HG03439 (cell line): Measurements from ENCODE around the gene SCGB3A2.
A peak's percentile ranks its signal among the peaks of the same experiment; 100 is the strongest.

Experiments used
- ATAC-seq: cut with Tn5 transposase; IDR thresholded peaks from one replicate; pipeline ENCODE4 v1.9.1; 2021; ENCODE audit warnings: mild to moderate bottlenecking, moderate library complexity; ENCODE audit not compliant: unreplicated experiment

Gene SCGB3A2, protein sequence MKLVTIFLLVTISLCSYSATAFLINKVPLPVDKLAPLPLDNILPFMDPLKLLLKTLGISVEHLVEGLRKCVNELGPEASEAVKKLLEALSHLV

DNA sequence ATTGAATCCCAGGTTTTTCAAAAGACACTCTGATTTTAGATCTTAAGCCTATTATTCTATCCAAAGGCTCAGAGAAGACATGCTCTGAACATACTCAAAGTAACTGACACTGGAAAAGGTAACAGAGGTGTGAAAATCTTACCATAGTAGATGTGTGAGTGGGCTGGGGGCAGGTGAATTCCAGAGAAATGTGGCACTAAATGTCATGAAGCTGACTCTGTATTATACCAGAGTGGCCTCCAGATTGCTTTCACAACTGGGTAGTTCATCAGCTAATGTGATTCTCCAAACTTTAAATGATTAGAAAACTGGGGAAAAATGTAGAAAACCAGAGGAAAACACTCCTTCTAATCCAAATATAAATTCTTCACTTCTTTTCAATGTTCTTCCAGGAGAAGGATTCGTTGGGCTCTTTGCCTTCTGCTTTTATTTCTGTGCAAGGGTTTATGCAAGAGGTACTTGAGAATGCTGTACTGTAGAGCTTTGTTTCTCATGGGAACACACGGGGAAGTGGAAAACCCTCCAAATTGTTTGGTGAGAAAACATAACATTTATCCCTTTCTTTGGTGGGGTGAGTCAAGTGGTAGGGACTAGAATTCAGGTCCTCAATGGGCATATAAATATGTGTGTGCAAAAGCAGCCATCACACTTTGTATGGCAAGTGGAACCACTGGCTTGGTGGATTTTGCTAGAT, at the start of gene SCGB3A2:
TSS of gene SCGB3A2 (plus strand) at position 646 of the 694 bp plus-strand sequence. CDS start 93 bp downstream, outside the sequence.
- ATAC-seq: no peak

DNA sequence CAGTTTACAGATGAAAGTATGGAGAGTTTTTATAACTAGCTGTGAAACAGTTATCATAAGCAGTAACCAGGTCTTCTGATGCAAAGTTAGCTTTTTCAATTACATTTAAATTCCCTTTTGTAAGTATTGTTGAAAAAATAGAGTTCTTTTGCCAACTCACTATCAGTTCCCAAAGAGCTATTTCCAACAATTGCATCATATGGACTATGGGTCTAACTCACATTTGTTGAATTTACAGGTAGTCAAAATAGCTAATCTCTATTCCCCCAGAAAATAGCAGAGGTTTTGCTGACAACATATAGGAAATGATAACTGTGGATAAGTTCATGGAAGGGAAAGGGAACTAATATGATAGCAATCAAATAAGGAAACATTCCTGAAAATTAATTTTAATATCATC, 48.5 kb upstream of the SCGB3A2 start:
- ATAC-seq: no peak

DNA sequence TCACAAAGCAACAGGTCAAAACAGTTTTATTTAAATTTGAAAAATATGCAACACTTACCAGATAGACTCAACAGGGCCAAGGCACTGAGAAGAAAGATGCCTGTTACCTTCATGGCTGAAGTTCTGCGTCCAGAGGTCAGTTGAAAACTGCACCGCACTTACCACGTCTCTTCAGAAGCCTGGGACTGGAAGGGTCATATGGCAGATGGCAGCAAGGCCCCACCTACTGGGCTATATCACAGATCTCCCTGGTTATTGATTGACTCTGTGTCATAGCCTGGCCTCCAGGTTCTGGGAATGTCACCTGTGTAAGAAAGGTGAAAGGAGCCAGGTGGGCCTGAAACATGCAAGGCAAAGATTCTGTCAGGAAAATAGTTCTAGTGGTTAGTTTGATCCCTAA, 47.0 kb upstream of the SCGB3A2 start, which contains the start of gene SPINK1:
TSS of gene SPINK1 (minus strand) at position 207 of the 400 bp plus-strand sequence. CDS start at position 113, 94 bp downstream.
- no peak for ATAC-seq

DNA sequence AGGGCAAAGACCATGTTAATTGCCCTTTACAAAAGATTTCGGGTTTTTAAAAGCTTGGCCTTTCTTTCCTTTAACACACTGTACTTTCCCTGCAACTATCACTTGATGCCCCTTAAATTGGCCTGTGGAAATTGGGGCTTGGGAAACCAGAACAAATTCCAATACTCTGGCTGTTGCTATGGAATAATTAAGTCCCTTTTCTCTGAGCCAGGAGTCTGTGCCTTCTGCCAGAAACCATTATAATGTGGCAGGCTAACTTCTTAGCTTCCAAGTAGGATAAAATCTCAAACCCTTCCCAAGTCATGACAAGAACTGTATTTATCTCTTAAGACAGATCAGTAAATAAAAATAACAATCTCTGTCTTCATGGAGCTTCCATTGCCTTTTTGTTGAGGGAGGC, 46.0 kb upstream of the SCGB3A2 start:
- ATAC-seq: no peak

DNA sequence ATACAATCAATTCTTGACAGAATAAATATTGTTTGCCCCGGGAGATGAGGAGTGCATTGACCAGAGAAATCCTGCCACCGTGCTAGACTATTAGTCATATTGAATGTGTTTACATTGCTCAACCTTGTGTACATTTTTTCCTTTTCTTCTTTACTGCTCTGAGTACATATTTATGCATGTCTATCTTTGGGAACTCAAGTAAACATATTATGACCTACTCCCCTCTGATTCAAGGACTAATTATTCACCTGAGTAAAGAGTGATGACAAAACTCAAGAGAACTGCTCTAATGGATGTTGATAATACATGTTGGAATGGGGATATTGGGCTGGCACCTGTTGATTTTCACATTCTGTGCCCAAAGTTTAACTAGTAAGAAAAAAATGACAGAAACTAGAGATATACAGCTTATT, 43.1 kb upstream of the SCGB3A2 start:
- ATAC-seq: no peak

DNA sequence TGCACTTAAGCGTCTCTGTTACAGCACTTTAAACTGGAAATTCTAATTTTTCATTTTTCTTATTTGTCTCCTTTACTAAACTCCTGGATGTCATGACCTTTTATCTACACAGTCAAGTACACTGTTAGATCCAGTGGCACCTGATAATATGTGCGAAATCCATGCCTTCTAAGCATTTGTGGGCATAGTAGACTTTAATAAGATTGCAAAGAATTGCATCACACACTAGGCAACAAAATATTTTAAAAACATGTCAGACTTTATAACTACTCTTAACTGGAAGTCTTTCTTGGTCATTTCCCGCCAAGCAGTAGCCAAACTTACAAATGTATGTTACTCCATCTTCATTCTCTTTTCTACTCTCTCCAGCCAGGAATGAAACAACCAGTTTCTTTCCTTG, 42.1 kb upstream of the SCGB3A2 start:
- ATAC-seq: no peak

DNA sequence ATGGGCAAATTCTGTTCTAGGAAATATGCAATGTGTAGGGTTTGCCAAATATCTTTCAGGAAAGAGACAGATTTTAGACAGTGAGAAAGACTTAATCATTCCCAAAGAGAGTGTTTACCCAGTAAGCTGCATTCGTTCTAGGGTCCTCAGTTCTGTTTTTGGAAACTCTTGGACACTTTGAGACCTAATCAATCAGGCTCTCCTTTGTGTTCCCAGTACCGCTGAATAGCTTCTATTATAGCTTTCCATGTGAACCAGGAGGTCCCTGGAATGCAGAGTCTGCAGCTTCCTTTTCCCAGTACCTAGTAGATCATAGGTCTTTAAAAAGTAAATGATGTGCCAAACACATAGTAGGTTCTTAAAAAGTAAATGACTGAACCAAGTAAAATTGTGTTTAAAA, 35.6 kb upstream of the SCGB3A2 start:
- ATAC-seq: no peak

DNA sequence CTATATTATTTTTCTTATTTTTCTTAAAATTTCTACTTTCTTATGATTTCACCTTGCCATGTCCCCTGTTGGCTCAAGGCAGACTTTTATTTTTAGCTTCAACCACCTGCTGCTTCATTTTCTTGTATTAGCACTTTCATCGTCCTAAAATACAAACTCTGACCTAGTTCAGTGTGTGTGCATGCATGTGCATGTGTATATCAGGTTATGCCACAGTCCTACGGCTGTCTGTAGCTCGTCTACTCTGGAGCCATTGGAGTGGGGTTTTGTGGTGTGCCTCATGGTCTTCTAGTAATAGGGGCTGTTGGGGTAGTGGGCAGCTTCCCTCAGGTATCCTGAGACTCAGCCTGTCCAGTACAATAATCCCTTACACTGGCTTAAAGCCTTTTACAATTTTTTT, 33.7 kb upstream of the SCGB3A2 start:
- ATAC-seq: no peak

DNA sequence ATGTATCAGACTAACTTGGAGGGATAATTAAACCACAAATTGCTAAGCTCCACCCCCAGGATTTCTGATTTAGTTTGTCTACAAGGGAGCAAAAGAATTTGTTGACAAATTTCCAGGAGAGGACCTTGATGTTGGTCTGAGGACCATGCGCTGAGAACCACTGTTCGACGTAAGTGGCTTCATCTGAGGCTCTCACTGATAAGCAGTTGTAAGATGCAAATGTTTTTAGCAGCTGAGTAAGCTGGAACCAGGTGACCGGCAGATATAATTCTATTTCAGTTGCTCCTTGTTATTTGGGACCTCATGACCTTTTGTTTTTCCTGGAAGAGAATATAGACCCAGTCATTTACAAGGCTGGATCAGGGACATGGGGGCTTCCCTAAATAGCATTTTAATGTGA, 32.9 kb upstream of the SCGB3A2 start:
- no peak for ATAC-seq

DNA sequence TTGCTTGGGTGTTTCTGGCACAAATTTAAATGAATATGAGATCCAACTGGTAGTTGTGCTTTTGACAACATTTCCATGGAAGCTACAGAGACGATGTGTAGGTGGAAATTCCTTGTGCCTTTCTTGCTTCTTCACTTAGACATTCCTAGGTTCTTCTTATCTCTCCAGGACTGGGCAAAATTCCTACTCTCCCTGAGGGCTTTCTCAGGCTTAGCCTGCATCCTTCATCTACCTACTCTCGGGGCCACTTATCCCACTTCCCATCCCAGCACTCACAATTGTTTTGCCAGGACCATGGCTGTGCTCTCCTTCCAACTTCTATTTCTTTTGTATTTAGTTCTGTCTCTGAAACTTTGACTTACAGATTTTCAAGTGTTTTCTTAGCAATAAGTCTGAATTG, 29.3 kb upstream of the SCGB3A2 start:
- no peak for ATAC-seq

DNA sequence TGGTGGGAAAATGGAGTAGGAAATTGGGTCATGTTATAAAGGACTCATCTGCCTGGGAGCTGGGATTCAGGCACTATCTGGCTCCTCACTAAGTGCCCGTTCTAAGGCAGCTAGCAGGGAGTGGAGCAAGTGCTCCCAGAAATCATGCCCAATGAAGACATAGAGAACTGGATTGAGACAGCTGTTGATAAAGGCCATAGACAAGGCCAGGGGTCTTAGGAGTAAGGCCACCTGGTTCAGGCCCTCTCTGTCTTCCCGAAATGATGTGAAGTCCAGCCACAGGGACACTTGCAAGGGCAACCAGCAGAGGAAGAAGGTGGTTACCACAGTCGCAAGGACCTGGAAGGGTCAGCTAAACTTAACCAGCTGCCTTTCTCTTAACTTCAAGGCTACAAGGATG, 26.9 kb upstream of the SCGB3A2 start:
- no peak for ATAC-seq

DNA sequence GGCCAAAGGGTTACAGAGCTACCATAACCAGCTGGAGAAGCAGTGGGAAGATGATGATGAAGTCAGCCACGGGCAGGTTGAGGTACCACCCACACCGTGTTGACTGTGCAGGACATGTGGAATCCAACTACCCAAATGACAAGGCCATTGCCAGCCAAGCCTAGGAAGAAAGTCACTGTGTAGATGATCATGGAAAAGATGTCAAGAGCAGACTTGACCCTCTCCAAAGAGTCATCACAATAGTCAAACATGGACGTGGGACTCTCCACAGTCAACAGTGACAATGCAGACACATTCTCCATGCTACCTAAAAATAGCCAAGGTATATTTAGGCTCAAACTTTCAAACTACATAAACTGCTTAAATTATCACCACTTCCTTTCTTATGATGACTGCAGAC, 26.1 kb upstream of the SCGB3A2 start:
- ATAC-seq: no peak

DNA sequence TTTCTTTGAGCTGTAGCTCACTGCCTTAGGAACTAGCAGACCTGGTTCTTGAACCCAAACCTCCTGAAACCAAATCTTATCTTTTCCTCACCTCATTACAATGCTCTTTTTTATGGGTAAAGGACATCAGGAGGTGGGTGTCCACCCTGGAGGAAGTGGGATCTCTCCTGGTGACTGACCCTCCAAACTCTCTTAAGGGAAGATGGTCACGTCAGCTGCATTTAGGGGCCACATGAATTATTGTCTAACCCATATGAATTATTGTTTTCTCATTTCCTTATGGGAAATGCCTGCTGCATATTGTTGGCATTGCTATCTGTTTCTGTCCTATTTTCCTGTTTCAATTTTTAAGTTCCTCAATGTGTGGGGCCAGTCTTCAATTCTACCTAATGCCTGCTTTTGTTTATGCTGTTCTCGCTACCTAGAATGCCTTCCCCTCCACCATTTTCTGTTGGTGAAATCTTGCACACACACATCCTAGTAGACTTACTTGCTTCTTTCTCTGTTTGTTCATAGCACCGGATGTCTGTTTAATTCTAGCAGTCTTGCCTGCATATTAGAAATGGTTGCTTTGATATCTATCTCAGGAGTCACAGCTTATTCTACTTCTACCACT, 25.0 kb upstream of the SCGB3A2 start:
- no peak for ATAC-seq

DNA sequence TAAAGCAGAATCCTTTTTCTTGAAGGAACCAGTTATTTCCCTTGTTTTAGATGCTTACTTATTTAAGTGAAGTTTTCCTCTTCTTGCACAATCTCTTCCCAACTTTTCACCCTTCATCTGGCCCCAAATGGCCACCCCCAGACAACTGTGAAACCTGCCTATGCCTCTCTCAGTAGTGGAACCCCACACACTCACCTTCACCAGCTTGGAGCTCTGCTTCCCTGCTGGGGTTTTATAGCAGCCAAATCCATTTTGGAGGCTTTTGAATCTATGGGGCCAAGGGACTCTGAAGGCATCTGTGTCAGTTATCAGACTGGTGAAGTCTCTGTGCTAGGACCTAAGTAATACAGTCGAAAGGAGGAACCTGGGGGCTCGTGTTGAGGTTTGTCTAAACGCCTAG, 24.2 kb upstream of the SCGB3A2 start:
- ATAC-seq: no peak

DNA sequence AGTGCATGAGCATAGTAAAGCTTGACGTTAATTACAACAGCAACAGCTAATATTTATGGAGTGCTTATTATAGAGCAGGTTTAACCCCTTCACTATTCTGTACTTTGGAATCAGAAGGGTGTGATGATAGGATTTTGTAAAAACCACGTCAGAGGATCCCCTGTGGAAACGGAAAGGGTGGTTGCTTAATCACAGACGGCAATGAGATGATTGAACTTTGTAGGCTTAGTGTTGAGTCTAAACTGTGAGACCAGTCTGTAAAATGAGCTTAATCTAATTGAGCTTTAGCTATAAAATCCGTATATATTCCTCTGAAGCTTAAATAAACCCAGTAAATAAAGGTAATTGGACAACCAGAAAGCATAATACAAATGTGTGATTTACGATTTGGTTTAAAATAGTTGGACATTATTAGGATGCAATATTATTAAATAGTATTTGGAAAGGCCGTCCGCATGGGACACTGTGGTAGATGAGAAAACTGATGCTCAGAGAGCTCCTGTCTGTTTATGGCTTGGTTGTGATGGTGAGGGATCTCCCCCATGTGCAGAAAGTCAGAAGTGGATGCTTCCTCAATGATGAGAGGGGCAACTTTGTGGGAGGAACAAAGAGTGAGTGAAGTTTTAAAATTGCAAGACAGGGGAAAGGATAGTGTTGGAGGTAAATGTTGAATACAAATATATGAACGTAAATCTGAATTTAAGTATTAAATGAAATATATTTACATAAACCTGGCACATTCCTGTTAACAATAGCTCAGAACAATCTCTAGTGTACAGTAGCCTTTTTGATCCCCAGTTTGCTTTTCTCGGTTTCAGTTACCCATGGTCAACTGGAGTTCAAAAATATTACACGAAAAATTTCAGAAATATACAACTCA, 23.4 kb upstream of the SCGB3A2 start:
- no peak for ATAC-seq

DNA sequence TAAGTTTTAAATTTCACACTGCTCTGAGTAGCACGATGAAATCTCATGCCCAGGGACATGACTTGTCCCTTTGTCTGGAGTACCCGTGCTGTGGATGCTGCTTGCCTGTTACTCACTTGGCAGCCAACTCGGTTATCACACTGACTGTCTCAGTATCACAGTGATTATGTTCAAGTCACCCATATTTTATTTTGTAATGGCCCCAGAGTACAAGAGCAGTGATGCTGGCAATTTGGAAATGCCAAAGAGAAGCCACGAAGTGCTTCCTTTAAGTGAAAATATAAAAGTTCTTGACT, 22.8 kb upstream of the SCGB3A2 start:
- ATAC-seq: no peak

DNA sequence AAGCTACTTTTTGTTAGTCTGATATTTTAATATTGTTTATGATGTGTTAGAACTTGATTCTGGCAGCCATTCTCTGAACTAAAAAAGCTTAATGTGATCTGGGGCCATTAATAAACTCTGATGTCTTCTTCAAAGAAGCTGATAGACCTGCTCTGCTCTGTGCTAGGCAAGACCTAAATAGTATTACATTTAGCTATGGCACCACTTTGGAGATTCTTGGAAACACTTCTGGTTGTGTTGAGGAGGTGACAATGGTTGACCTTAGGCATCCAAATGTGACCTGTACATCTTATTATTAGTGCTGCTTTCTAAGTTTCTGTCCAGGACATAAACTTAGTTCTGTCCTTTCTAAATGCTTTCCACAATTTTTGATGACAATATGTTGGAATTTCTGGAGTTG, 21.7 kb upstream of the SCGB3A2 start:
- no peak for ATAC-seq

DNA sequence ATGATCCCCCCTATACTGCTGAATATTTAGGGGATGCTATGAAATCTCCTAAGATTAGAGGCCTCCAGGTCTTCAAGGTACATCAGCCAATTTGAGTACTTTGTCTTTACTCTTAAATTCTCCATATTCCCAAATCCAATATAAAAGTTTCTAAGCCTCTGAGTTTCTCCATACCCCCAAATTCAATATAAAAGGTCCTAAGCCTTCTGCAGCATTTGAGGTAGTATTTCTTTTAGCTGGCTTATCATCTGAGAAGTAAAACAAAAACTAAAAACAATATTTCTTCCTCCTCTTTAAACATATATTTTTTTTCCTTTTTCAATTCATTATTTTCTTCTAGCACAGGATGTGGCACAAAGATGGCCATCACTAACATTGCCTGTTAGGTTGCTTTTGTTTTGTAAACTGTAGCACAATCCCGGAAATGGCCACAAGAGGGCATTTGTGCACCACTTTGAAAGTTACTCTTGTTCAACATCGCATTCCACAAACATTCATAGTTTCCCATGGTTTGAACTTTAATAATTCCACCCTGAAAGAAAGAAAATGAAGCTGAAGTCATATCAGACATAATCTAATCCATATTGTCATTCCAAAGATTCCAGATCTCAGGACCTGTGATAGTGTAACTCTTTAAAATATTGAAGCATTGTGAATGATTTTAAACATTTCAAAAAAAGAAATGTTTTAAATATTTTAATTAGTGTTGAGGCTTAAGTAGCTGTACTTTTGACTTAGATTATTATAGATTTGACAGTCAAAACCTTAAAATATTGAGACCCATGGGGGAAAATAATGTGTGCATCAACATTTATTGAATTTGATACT, 21.0 kb upstream of the SCGB3A2 start:
- peak; percentile 87 for ATAC-seq

DNA sequence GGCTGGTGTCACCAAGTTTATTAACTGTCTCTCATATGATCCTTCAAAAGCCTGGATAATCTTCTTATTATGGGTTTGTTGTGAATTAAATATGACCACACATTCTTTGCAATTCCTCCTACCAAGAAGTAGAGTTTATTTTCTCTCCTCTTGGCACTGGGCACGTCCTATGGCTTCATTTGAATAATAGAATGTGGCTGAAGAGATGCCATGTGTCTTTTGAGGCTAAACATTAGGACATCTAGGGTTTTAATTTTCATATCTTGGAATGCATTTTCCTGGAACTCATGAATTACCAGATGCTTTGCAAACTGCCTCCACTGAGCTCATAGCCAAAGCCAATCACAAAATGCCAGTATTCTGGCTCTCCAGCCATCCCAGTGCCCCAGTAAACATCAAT, 19.9 kb upstream of the SCGB3A2 start:
- no peak for ATAC-seq

DNA sequence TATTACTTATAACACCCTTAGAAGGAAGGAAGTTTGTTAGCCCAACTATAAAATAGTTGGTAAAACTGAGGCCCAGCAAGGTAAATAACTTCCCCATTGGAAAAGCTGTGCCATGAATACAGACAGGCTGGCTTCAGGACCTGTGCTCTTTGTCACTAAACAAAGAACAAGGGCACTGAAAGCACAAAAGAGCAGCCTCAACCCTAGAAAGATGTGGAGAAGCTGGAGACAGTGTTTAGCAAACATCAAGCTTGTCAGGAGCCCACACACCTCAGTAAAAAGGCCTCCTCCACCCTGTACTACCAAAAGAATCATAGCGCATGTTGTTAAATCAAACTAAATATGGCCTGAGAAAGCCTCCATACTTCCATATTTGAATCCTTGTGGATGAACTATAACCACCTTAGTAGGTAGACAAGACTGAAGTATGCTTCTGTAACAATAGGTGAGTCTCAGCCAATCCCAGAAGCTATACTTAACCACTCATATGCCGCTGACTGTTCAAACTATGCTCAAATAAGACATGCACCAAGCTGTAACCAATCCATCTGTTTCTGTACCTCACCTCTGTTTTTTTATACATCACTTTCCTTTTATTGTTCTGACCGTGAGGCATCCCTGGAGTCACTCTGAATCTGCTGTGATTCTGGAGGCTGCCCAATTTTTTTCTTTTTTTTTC, 18.4 kb upstream of the SCGB3A2 start:
- no peak for ATAC-seq
